Gastrocnemius medialis (tissue), 4 donors: ENCODE measurements around the gene BRSK1.

ENCODE experiments used
- CTCF ChIP-seq, 5 experiments: fragments of 450-650 bp in 3 of 5; fragments of 200-600 bp in 2 of 5; sonication (generic) in 2 of 5; IDR thresholded peaks in 4 of 5; conservative IDR thresholded peaks in 1 of 5; 1 replicate in 4 of 5; 2 replicates in 1 of 5; pipeline ENCODE4 v1.5.1; 2016 to 2019; ENCODE audit warnings: antibody characterized with exemption in 5 of 5, mild to moderate bottlenecking in 3 of 5, moderate library complexity in 3 of 5
- POLR2A ChIP-seq, 2 donors: fragments of 450-650 bp; IDR thresholded peaks; one replicate each; pipeline ENCODE4 v1.6.1; 2017; ENCODE audit warnings: antibody characterized with exemption in 2 of 2, mild to moderate bottlenecking in 2 of 2, moderate library complexity in 2 of 2

DNA sequence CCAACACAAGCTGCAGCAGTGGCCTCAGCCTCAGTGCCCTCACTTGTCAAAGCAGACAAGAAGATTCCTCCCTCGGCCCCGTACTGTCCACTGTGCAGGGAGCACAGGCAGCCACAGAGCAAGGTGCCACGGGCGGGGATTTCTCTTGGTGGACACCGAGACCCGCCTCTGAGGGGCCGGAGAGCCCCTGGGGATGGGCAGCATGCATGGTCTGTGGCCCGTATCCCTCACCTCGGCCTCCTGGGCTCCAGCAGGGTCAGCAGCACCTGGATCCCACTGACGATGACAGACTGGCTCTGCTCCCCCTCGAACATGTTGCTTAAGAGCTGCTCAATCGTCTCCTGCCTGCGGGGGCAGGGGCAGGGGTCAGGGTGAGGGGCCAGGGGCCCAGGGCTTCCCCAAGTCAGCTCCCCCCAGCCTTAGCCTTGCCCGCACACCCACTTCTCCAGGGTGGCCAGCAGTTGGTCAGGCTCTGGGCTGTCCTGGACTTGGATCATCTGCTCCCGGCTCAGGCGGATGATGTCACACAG, 41.8 kb upstream of the BRSK1 start:
- TF ChIP-seq CTCF (IDR thresholded peaks at IDR 0.05 in 4 of 5, conservative IDR thresholded peaks at IDR 0.05 in 1 of 5), result no peak
- no peak for TF ChIP-seq POLR2A (IDR thresholded peaks at IDR 0.05)
